GM19193 (cell line): ENCODE data around the gene YEATS2.

Source experiments
- POLR2A ChIP-seq: IDR thresholded peaks from 4 replicates; pipeline ENCODE4 v1.6.1; 2011; ENCODE audit not compliant: insufficient read depth, insufficient read length; ENCODE audit errors: extremely low read depth

The YEATS2 gene

DNA sequence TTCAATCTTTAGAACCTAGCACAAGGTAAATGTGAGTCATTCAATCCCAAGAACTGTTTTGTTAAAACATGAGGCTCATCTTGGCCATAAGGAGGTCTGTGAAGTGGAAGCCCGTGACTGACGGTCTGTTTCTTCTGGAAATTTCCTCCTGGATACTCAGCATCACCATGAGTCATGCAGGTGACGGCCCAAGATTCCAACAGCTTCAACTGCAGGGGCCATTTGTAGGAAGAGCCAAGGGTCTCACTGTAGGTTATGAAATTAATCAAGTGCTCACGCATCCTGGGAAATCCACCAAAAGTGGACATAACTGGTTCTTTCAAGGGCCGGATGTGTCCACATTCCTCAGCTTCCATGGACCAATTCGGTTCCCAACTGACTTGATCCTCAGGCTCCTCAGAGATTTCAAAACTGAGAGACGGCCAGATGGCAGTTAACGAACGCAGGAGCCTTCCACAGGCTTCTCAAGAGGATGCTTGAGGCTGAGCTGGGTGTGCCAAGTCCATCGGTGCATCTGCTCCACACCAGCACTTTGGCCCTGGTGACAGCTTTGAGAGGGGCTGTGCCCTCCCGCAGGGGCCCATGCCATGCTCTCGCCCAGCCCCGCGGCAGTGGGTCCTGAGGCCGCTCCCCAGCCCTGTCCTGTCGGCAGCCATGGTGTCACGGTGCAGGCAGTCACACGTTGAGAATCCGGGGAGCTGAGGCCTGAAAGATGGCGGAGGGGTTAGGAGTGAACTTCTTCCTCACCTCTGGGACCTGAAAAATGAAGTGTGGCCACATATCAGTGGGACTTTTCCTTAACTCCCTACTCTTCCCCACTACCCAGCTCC lies 119.3 kb downstream of the YEATS2 start:
- TF ChIP-seq POLR2A = no peak

DNA sequence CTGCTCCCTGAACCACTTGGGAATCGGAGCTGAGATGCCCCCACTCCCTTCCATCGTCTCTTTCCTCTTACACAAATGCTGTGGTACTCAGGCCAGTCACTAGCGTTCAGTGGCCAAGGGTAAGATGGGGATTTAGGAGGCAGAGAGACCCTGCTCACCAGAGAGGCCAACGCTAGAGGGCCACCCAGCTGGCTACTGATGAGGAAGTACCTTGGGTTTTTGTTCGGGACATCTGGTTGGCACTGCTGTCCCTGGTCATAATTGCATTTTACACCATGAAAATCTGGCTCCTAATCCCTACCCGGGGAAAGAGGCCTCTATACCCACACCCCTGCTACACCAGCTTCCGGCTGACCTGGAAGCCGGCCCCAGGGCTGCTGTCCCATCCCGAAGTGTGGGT lies 120.0 kb downstream of the YEATS2 start:
- no peak for TF ChIP-seq POLR2A

DNA sequence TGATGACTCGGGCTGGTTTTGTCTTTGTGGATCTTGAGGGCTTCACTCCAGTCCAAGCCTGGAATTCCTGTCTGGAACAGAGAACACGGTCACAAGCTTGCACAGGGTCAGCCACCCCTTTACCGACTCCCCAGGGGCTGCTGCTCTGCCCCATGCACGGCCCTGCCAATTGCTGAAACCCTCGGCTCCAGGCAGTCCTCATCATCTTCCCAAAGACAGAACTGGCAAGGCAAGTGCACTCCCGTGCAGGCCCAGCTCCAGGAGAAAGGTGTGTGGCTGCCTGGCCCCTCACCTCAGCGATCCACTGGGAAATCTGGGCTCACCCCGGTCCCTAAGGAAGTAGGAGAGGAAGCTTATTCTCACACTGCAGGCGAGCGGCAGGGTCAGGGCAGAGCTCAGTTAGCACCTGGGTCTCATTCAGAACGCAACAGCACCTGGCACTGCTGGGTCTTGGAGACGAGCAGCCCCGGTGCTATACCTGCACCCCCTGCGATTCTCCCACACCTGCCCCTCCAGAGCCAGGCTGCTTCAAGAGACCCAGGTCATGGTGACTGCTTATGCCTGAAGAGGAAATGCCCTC lies 120.5 kb downstream of the YEATS2 start:
- no peak for TF ChIP-seq POLR2A

DNA sequence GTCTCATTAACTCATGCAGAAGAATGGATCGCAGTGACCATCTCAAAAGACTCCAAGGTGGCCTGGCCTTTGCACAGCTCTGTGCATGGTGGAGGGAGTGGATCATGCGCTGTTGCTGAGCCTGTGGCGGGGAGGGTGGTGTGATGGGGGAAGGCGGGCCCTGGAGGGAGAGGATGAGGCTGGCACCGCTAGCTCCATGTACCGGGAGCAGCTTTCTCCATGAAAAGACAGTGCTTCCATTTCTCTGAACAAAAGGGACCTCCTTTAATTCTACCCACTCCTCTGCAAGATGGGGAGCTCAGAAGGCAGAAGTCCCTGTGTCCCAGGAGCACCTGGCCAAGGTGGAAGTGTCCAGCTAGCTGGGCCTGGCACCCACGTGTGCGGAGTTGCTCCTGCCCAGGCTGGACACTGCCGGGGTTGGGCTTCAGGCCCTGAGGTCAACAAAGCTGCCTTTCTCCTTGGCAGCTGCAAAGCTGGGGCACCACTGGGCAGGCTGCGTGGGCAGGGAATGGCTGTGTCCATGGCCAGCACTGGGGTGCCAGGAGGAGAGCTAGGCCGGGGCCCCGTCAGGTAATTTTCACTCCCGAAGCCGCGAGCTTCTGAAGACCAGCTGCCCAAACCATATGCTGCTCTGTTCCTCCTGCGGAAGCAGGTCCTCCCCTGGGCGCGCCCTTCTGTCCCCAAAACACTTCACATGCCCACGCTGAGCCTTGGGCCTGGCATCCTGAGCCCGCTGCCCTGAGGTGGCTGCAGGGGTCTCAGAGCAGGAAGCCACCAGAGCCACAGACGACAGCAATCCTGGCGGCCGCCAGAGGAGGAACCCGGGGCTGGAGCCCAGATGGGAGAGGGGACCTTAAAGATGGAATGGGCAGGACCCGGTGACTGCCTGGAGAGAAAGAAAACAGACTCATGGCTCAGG lies 121.4 kb downstream of the YEATS2 start:
- TF ChIP-seq POLR2A = no peak

DNA sequence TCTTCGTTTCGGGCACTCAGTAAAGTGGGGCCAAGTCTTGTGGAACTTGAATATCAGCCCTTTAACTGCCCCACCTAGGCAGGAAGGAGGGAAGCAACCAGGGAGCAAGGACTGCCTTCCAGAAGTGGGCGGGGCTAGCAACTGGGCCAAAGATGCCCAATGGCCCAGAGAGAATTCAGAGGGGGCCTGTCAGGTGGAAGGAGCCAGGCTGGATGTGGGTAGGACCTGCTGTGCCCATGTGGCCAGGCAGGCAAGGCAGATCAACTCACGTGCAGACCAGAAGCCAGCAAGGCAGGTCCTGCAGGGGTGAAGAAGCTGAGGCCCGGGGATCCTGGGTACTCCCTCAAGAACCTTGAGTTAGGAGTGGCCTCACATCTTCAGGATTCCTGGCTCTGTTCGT lies 122.2 kb downstream of the YEATS2 start:
- no peak for TF ChIP-seq POLR2A

DNA sequence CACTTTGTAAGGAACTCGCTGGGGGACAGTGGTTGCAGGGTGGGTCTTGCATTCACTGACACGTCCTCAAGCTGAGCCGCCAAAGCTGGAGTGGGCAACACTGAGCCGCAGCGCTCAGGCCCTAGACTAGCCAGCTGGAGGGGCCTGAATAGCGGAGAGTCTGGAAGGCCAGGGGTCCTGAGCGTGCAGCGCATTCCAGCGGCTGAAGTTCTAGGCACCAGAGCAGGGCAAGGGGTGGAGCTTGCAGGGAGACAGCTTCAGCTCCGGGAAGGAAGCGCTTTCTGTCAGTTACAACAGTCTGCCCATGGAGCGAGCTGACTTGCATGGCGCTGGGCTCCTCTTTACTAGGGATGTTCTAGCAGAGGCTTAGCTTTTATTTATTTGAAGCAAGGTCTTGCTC lies 125.0 kb downstream of the YEATS2 start:
- TF ChIP-seq POLR2A = no peak

DNA sequence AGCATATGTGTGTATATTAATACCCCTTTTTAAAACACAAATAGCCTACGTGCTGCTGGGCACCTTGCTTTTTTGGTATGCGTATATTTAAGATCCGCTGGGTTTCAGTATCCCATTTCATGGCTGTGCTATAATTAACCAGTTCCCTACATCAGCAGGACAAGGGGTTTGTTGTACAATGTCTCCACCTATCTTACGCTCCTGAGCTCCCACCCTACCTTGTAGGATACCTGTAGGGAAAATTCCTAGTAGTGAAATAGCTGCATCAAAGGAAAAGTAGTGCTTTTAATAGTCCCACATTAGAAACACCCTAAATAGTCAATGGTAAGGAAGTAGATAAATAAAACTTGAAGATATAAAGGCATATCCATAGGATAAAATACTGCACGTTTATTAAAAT lies 126.4 kb downstream of the YEATS2 start:
- TF ChIP-seq POLR2A = no peak

DNA sequence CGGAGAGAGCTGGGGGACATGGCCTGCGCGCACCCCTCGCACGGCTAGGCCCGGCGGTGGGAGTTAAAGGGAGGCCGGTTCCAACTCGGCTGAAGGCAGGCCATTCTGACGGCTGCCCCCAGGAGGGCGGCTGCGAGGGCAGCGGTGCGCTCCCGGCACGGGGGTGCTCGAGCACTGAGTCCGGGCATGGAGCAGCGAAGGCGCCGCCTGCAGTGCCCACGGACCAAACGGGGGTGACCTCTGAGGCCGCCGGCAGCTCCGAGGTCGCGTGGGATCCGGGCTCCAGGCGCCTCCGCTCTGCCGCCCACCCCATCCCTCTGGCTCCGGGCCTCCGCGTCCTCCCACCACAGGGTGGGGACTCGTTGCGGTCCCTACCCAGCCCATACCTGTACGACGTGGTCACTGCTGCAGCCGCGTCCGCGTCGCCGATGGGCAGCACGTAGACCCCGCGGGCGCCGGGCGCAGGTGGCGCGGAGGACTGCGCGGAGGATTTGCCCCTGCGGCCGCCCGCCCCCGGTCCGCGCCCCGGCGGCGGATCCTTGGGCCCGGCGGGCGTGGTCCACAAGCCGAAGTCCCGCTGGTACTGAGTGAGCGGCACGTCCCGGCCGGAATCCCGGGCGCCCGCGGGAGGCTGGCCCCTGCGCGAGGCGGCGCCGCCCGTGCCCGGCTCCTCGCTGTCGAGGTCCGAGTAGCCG lies 127.3 kb downstream of the YEATS2 start:
- no peak for TF ChIP-seq POLR2A

DNA sequence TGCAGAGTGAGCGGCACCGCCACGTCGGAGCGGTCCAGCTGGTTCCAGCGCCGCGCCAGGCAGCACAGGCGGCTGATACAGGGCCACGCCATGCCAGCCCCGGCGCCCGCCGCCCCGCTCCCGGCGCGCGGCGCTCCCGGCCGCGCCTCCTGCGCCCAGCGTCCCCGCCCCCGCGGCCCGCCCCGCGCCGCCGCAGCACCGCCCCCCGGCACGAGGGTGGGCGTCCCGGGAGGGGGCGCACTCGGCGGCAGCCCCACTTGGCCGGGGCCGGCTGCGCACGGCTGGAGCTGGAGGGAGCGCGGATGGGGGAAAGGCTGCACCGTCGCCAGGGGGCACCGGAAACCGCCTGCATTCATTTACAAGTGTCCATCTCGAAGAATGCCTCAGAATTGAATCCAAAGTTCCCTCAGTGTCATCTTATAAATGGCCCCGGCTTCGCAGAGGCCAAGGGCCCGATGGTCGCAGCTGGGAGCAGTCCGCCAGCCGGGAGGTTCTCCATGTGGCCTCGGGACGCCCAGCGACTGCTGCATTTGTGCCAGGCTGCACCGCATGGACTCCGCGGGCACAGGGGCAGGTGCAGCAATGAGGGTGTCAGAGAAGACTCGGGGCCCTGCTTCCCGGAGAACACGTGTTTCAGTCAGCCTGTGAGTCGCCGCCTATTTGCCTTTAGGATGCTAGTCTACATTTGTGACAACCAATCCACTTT lies 128.0 kb downstream of the YEATS2 start, which contains the start of gene MAP6D1:
Gene MAP6D1 (minus strand): TSS at position 122 of the 706 bp plus-strand sequence. CDS start 30 bp downstream, at position 92.
- TF ChIP-seq POLR2A = no peak

DNA sequence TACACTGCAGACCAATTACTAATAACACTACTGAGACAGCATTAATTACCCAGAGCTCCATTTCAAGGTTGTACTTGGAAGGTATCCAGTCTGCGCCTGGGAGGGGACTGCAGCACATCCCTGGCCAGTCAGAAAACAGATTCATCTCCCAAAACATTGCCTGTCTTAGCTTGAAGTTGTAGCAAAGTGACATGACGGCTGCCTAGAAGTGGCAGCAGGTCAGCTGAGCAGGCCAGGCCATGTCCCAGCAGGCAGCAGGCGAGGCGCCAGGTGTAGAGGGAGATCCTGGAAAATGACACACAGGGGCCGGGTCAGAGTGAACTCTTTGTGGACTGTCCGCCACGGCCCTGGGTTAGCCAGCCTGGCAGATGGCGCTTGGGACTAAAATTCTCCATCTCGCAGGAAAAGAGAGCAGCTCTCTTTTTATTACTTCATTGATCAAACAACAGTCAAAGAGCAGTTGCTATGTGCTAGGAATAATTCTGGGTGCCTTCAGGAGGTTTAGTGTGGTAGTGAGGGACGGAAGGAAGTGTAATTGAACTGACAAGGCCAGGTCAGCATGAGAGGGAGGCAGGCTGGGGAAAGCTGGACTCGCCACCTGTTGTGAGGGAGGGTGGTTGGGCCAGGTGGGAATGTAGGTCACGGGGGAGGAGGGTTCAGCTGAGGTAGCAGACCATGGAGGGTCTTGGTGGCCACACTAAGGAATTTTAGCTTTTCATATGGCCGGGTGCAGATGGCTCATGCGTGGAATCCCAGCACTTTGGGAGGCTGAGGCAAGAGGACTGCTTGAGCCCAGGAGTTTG lies 129.1 kb downstream of the YEATS2 start:
- TF ChIP-seq POLR2A = no peak

DNA sequence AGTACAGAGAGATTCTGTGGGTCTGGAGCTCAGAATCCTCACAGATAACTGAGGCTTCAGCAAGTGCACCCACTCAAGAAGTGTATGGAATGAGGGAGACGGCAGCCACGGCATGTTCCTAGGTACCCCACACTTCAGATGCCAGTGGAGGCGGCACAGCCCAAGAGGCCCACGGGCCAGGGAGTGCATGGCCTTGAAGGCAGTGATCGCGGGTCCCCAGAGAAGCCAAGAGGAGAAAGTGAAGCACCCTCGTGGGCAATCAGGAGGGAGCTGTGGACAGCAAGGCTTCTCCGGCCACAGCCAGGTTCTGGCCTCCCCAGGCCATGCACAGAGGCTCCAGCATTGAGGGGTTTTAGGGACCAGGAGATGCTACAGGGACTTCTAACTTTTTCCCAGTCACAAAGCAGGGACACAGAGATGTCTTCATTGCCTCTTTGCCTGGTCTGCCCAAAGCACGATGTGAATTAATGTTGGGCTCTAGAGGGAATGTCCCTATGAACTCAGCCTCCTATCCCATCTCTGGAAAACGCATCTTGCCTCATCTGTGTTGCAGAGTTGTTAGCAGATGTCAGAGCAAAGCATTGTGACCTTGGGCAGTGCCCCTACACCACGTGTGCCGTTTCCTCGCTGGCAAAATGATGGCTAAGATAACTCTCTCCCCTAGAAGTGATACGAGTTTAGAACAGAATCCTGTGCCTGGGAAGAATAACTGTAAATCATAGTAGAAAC lies 130.4 kb downstream of the YEATS2 start:
- TF ChIP-seq POLR2A = no peak

DNA sequence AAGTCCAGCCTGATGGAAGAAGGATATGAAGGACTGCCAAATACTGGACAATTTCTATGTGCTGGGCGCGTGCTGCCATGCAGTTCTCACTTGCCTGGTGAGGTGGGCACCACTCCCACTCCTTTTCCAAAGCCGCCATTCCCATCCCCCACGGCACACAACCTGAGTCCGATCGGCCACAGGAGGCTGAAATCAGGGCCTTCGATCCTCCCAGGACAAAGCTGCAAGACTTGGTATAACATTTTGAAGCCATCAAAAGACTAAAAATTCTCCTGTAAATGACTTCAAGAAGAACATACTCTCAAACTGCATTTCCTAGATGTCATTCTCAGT lies 130.9 kb downstream of the YEATS2 start:
- TF ChIP-seq POLR2A = no peak

DNA sequence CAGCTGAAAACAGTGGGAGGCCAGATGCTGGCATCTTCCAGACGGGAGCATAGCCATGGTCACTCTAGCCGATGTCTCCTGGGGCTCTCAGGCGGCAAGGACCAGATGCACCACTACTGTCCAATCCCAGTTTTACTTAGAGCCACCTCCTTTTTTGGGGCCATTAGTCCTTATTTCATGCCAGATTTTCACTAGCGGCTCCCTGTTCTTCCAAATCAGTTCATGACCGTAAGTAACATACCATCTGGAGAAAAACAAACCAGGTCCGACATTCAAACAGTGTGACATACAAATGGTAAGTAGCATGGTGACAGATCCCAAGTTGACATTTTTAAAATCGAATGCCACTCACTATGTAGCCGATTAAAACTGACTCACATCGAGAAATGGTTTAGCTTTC lies 131.9 kb downstream of the YEATS2 start:
- no peak for TF ChIP-seq POLR2A
